LNCaP clone FGC (cell line): ENCODE measurements around the gene LRRC75A.

Source experiments
- DNase-seq: peaks from one replicate; pipeline ENCODE4 v3.0.0-alpha.2; 2011; ENCODE audit warnings: low read depth
- H3K4me3 ChIP-seq: 2 replicates; pipeline ENCODE4 v1.5.1; 2011; ENCODE audit warnings: mild to moderate bottlenecking, low read depth, low read length, control low read depth
- CTCF ChIP-seq: IDR thresholded peaks from 2 replicates; pipeline ENCODE4 v1.5.1; 2012; ENCODE audit warnings: mild to moderate bottlenecking; ENCODE audit not compliant: control insufficient read depth, insufficient read depth; ENCODE audit errors: extremely low read depth

The LRRC75A gene

GRCh38 chr17:16519021-16519420, 27.0 kb upstream of the LRRC75A start:
- DNase-seq: no peak
- TF ChIP-seq CTCF: no peak
- H3K4me3 ChIP-seq: no peak overlapping the region

GRCh38 chr17:16517477-16517876, 25.5 kb upstream of the LRRC75A start:
- no peak overlapping the region for H3K4me3 ChIP-seq
- no peak for TF ChIP-seq CTCF
- DNase-seq: no peak

GRCh38 chr17:16516594-16517051, 24.6 kb upstream of the LRRC75A start:
- no peak for DNase-seq
- no peak overlapping the region for H3K4me3 ChIP-seq
- TF ChIP-seq CTCF: no peak

- DNase-seq: no peak
- no peak overlapping the region for H3K4me3 ChIP-seq
- TF ChIP-seq CTCF: no peak
Measured at GRCh38 chr17:16515933-16516332, 23.9 kb upstream of the LRRC75A start.

- H3K4me3 ChIP-seq: no peak overlapping the region
- DNase-seq: no peak
- no peak for TF ChIP-seq CTCF
Measured at GRCh38 chr17:16513873-16514272, 21.9 kb upstream of the LRRC75A start.

GRCh38 chr17:16512011-16512410, 20.0 kb upstream of the LRRC75A start:
- no peak overlapping the region for H3K4me3 ChIP-seq
- DNase-seq: no peak
- no peak for TF ChIP-seq CTCF

GRCh38 chr17:16511593-16511992, 19.6 kb upstream of the LRRC75A start:
- no peak for TF ChIP-seq CTCF
- no peak for DNase-seq
- no peak overlapping the region for H3K4me3 ChIP-seq
